IMR-90 (cell line): ENCODE data around the gene FBXL5. TPM values are rescaled to one million over a fixed set of nuclear protein-coding genes. Genes with fewer than 3 reads are reported as not detected.
A peak's percentile ranks its signal among the peaks of the same experiment; 100 is the strongest.

Source experiments
- ATAC-seq: fragments of 200-7000 bp; cut with Tn5 transposase; 2 replicates; pipeline ENCODE4 v1.9.1; 2020; ENCODE audit warnings: low read depth, mild to moderate bottlenecking, moderate library complexity
- BruUV-seq: library from RNA; stranded (reverse); fragments of 400-500 nt; replicated peaks from 2 replicates; lab custom pipeline; 2021; lab: Mats Ljungman, UMichigan
- CTCF ChIA-PET: fragments of 300-600 bp; formaldehyde crosslinking; extraction: SDS; loops from one replicate; lab custom pipeline; 2021; ENCODE audit warnings: antibody characterized with exemption; lab: Yijun Ruan, JAX
- POLR2A ChIA-PET: fragments of 300-600 bp; sonication (Branson Sonifier 250); formaldehyde crosslinking; loops from one replicate; lab custom pipeline; 2022; ENCODE audit warnings: antibody characterized with exemption; ENCODE audit not compliant: unreplicated experiment; lab: Charles Lee
- DNase-seq: peaks from one replicate; pipeline ENCODE4 v3.0.0; 2013
- H2AFZ ChIP-seq: replicated peaks from 2 replicates; pipeline ENCODE3; 2013; ENCODE audit warnings: low read length, mild to moderate bottlenecking; ENCODE audit not compliant: poor library complexity
- H2AK5ac ChIP-seq: 2 replicates; pipeline ENCODE4 v1.6.1; 2013; ENCODE audit warnings: low read depth, low read length, inconsistent platforms
- H2AK9ac ChIP-seq: replicated peaks from 2 replicates; pipeline ENCODE3; 2013; ENCODE audit warnings: mild to moderate bottlenecking, low read depth, low read length, moderate library complexity; ENCODE audit not compliant: poor library complexity
- H2BK120ac ChIP-seq: 2 replicates; pipeline ENCODE4 v1.6.1; 2013; ENCODE audit warnings: low read depth, low read length, inconsistent platforms
- H2BK15ac ChIP-seq: 3 replicates; pipeline ENCODE4 v1.6.1; 2013; ENCODE audit warnings: low read depth, low read length, inconsistent platforms
- H2BK20ac ChIP-seq: 2 replicates; pipeline ENCODE4 v1.6.1; 2013; ENCODE audit warnings: low read depth, mild to moderate bottlenecking, inconsistent platforms, low read length, moderate library complexity
- H2BK5ac ChIP-seq: 2 replicates; pipeline ENCODE4 v1.6.1; 2013; ENCODE audit warnings: mild to moderate bottlenecking, low read depth, low read length, inconsistent platforms; ENCODE audit not compliant: poor library complexity, severe bottlenecking
- H3K14ac ChIP-seq: replicated peaks from 2 replicates; pipeline ENCODE4 v1.6.1; 2013; ENCODE audit warnings: low read depth, low read length, inconsistent platforms
- H3K18ac ChIP-seq: 2 replicates; pipeline ENCODE4 v1.6.1; 2013; ENCODE audit warnings: low read depth, low read length, control low read depth
- H3K23ac ChIP-seq: 2 replicates; pipeline ENCODE4 v1.6.1; 2013; ENCODE audit warnings: low read depth, low read length, inconsistent platforms
- H3K27ac ChIP-seq: 2 replicates; pipeline ENCODE4 v1.5.1; 2013; ENCODE audit warnings: mild to moderate bottlenecking, control low read depth, low read length; ENCODE audit not compliant: insufficient read depth
- H3K27me3 ChIP-seq: 2 replicates; pipeline ENCODE4 v1.6.1; 2013; ENCODE audit warnings: low read length; ENCODE audit not compliant: control insufficient read depth, insufficient read depth
- H3K36me3 ChIP-seq: 2 replicates; pipeline ENCODE4 v1.6.1; 2013; ENCODE audit warnings: low read length, mixed read lengths; ENCODE audit not compliant: control insufficient read depth, insufficient read depth
- H3K4ac ChIP-seq: 2 replicates; pipeline ENCODE4 v1.6.1; 2013; ENCODE audit warnings: low read depth, low read length, inconsistent platforms
- H3K4me1 ChIP-seq: 2 replicates; pipeline ENCODE4 v1.6.1; 2013; ENCODE audit warnings: low read length, mixed read lengths; ENCODE audit not compliant: control insufficient read depth, insufficient read depth
- H3K4me2 ChIP-seq: 2 replicates; pipeline ENCODE4 v1.6.1; 2013; ENCODE audit warnings: low read depth, mild to moderate bottlenecking, control low read depth, low read length, moderate library complexity
- H3K4me3 ChIP-seq: 2 replicates; pipeline ENCODE4 v1.5.1; 2013; ENCODE audit warnings: low read depth, mild to moderate bottlenecking, control low read depth, low read length, moderate library complexity; ENCODE audit not compliant: insufficient read depth
- H3K56ac ChIP-seq: 2 replicates; pipeline ENCODE4 v1.6.1; 2013; ENCODE audit warnings: low read length, inconsistent platforms; ENCODE audit not compliant: insufficient read depth; ENCODE audit errors: extremely low read depth
- H3K79me1 ChIP-seq, 2 experiments: 2 replicates each; pipeline ENCODE4 v1.6.1; 2013; ENCODE audit warnings: low read length in 2 of 2, inconsistent platforms in 1 of 2, low read depth in 1 of 2
- H3K9ac ChIP-seq: 2 replicates; pipeline ENCODE4 v1.6.1; 2013; ENCODE audit warnings: low read depth, low read length, control low read depth
- H3K9me1 ChIP-seq: 2 replicates; pipeline ENCODE4 v1.6.1; 2013; ENCODE audit warnings: low read length, inconsistent platforms; ENCODE audit not compliant: insufficient read depth
- H3K9me3 ChIP-seq: 2 replicates; pipeline ENCODE4 v1.6.1; 2013; ENCODE audit warnings: low read length; ENCODE audit not compliant: control insufficient read depth, insufficient read depth
- H4K20me1 ChIP-seq: 2 replicates; pipeline ENCODE4 v1.6.1; 2013; ENCODE audit warnings: low read length, inconsistent platforms; ENCODE audit not compliant: insufficient read depth
- H4K5ac ChIP-seq: 2 replicates; pipeline ENCODE4 v1.6.1; 2013; ENCODE audit warnings: mild to moderate bottlenecking, low read depth, low read length, control low read depth
- H4K8ac ChIP-seq, 2 experiments: 2 replicates each; pipeline ENCODE4 v1.6.1; 2013; ENCODE audit warnings: low read depth in 2 of 2, low read length in 2 of 2, control low read depth in 1 of 2, inconsistent platforms in 1 of 2
- H4K91ac ChIP-seq: 2 replicates; pipeline ENCODE4 v1.6.1; 2013; ENCODE audit warnings: low read depth, low read length, inconsistent platforms; ENCODE audit not compliant: insufficient read depth
- FOS ChIP-seq: fragments of 150-350 bp; IDR thresholded peaks from 2 replicates; pipeline ENCODE4 v1.6.1; 2016; ENCODE audit warnings: low read depth, low read length
- NFE2L2 ChIP-seq: fragments of 150-350 bp; IDR thresholded peaks from 2 replicates; pipeline ENCODE4 v1.6.1; 2016; ENCODE audit warnings: low read depth, mild to moderate bottlenecking, low read length
- RAD21 ChIP-seq: IDR thresholded peaks from 2 replicates; pipeline ENCODE4 v1.6.1; 2012; ENCODE audit warnings: low read length, improper control_type of control experiment
- SMC3 ChIP-seq: fragments of 150-350 bp; IDR thresholded peaks from 2 replicates; pipeline ENCODE4 v1.6.1; 2016; ENCODE audit warnings: low read depth, mild to moderate bottlenecking, antibody characterized with exemption, low read length, moderate library complexity
- WGBS, 2 experiments: methylation state at CpG; one replicate each; pipeline versions ENCODE4 v1.1.5 to v1.1.7; 2013; ENCODE audit warnings: missing lambda C conversion rate in 2 of 2; ENCODE audit not compliant: insufficient read length in 1 of 2; ENCODE audit errors: extremely low coverage in 2 of 2; 5-methylcytosine and 5-hydroxymethylcytosine counted together
- dilution Hi-C: fragments of 300-500 bp; cut with HindIII; formaldehyde crosslinking; loops from one replicate; pipeline ENCODE4 v1.14.3; 2018; ENCODE audit warnings: low sequenced_read_pairs; ENCODE audit not compliant: unreplicated experiment
- in situ Hi-C: fragments of 300-500 bp; cut with MboI; formaldehyde crosslinking; loops from 3 replicates; pipeline ENCODE4 v1.14.3; 2019; ENCODE audit warnings: low sequenced_read_pairs, inconsistent platforms, mixed read lengths
- intact Hi-C: fragments of 100-400 bp; cut with micrococcal nuclease; formaldehyde crosslinking; loops from 2 replicates; pipeline ENCODE4 v1.10.0; 2022
- polyA plus RNA-seq, 3 experiments: library from polyadenylated mRNA; depleted of rRNA; stranded (reverse); fragments of >200 nt; gene quantifications; 2 replicates each; pipeline ENCODE4 v1.2.3, GENCODE V29; 2012; ENCODE audit warnings: low replicate concordance in 1 of 3
- total RNA-seq: library from RNA; depleted of rRNA; stranded (reverse); fragments of >200 nt; gene quantifications from 2 replicates; pipeline ENCODE4 v1.2.3, GENCODE V29; 2012
- TF ChIP-seq, protein P1 (sequence below): fragments of 150-350 bp; IDR thresholded peaks from 2 replicates; pipeline ENCODE4 v1.6.1; 2017; ENCODE audit warnings: mild to moderate bottlenecking, antibody characterized with exemption, low read length, low read depth
- TF ChIP-seq, protein P2 (sequence below): conservative IDR thresholded peaks from 2 replicates; pipeline ENCODE4 v1.5.1; 2012; ENCODE audit warnings: mild to moderate bottlenecking, low read depth, low read length, improper control_type of control experiment

FBXL5 gene
- total and polyA plus RNA-seq, 2 of the 4 experiments (the other 2 are of a cell fraction): 20.3 to 62.6 TPM

DNA sequence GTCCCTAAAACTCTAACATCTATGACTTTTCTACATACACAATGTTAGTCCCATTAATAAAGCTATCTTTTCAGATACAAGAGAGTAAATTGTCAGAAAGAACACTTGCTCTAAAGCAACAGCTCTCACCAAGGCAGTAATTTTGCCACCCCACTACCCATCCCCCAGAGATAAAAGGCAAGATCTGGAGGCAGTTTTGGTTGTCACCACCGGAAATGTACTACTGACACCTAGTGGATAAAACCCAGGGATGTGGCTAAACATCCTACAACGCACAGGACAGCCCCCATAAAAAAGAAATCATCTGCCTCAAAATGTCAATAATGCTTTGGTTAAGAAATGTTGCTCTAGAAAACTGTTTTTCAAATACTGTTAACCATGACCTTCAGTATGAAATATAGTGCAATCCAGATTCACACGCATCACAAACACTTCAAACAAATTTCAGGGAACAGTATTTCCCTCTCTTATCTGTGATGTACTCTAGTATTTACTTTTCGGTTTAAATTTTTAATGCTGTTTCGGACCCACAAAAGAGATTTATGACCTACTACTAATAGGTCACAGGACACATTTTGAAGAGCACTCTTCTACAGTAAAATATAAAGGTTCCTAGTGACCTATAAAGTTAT, 5.1 kb downstream of the FBXL5 start:
- Histone ChIP-seq H2BK5ac (peak overlapping the region; percentile 7), H3K4ac (no peak overlapping the region), H3K56ac (no peak overlapping the region), H4K20me1 (peaks cover 41% of the 10 kb centered on the region; the same call in 1 of the 2 replicates), H4K8ac (no peak overlapping the region), H2BK15ac (no peak overlapping the region), H3K27me3 (no peaks in the 10 kb centered on the region), H2AFZ (no peak overlapping the region), H3K9ac (no peak overlapping the region), H4K5ac (no peak overlapping the region), H3K4me1 (no peaks in the 10 kb centered on the region; the same call in 1 of the 2 replicates), H3K4me2 (peak overlapping the region; percentile 72; the same call in 1 of the 2 replicates), H3K27ac (no peak overlapping the region), H3K4me3 (no peak overlapping the region), H2BK120ac (no peak overlapping the region), H2AK9ac (no peak overlapping the region), H2BK20ac (no peak overlapping the region), H3K23ac (no peak overlapping the region), H3K9me3 (no peaks in the 10 kb centered on the region), H3K79me1 (peaks cover 3 to 32% of the 10 kb centered on the region in 2 experiments; a peak in 3 of 4 replicates), H4K91ac (no peak overlapping the region), H3K9me1 (no peaks in the 10 kb centered on the region), H3K18ac (no peak overlapping the region), H3K36me3 (no peaks in the 10 kb centered on the region), H2AK5ac (no peak overlapping the region), H3K14ac (no peak overlapping the region)
- peak; percentile 63 for DNase-seq
- no TSS peak for BruUV-seq
- TF ChIP-seq NFE2L2 (no peak), SMC3 (peak; percentile 69), FOS (no peak), RAD21 (peak; percentile 76)
- TF ChIP-seq, protein P1, sequence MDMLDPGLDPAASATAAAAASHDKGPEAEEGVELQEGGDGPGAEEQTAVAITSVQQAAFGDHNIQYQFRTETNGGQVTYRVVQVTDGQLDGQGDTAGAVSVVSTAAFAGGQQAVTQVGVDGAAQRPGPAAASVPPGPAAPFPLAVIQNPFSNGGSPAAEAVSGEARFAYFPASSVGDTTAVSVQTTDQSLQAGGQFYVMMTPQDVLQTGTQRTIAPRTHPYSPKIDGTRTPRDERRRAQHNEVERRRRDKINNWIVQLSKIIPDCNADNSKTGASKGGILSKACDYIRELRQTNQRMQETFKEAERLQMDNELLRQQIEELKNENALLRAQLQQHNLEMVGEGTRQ: no peak
- TF ChIP-seq, protein P2, sequence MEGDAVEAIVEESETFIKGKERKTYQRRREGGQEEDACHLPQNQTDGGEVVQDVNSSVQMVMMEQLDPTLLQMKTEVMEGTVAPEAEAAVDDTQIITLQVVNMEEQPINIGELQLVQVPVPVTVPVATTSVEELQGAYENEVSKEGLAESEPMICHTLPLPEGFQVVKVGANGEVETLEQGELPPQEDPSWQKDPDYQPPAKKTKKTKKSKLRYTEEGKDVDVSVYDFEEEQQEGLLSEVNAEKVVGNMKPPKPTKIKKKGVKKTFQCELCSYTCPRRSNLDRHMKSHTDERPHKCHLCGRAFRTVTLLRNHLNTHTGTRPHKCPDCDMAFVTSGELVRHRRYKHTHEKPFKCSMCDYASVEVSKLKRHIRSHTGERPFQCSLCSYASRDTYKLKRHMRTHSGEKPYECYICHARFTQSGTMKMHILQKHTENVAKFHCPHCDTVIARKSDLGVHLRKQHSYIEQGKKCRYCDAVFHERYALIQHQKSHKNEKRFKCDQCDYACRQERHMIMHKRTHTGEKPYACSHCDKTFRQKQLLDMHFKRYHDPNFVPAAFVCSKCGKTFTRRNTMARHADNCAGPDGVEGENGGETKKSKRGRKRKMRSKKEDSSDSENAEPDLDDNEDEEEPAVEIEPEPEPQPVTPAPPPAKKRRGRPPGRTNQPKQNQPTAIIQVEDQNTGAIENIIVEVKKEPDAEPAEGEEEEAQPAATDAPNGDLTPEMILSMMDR: peak; percentile 75
- ChIA-PET POLR2A (no interaction called here), CTCF (interaction anchor here (0.7 to 0.9 kb wide), 2 partner anchors 10 to 170 kb away, joined by 3 read pairs; no protein-coding TSS in a partner anchor)
- intact Hi-C loops (loop anchor here (1.0 to 5.0 kb wide), 4 partner anchors 77 to 413 kb away; no protein-coding TSS in a partner anchor), in situ Hi-C loops (no loop called here), dilution Hi-C loops (no loop called here)
- peak; percentile 25; the same call in 1 of the 2 replicates for ATAC-seq
- WGBS, 2 experiments: no CpG with 5 or more reads among the region's 5 CpGs
